ENCODE results near the gene RBMS1. TPM values are rescaled to one million over a fixed set of nuclear protein-coding genes. Genes with fewer than 3 reads are reported as not detected.

RBMS1 gene
- total RNA-seq, 4 donors from 2014 or later, result 26.3 to 52.5 (median 37.5) TPM

DNA sequence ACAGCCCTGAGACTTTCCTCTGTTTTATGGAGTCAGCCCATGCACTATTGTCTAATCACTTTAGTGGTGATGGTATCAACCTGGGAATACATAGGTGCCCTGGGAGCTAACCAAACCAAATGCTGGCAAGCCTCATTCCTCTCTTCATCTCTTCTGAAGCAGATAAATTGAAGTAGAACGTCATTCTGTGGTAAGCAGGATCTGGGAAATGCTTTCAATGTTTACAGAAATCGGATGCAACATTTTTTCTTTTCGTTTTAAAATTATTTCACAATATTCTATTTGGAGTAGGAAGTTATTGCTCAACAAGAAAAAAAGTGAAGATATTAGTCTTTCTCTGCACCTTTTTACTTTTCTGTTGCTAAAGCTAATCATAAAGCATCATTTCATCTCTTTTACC is 114.2 kb downstream of the RBMS1 start:
- Histone ChIP-seq H3K9me3 (no peaks in the 10 kb centered on the region), H3K27ac (peak overlapping the region; percentile 29 to 65 (median 62)), H3K27me3 (no peaks in the 10 kb centered on the region), H3K4me3 (no peak overlapping the region), H3K36me3 (no peaks in the 10 kb centered on the region), H3K4me1 (peaks cover 55 to 88% (median 59%) of the 10 kb centered on the region in 3 donors)
- no peak for TF ChIP-seq POLR2A (IDR thresholded peaks at IDR 0.05)
- TF ChIP-seq, protein P1, sequence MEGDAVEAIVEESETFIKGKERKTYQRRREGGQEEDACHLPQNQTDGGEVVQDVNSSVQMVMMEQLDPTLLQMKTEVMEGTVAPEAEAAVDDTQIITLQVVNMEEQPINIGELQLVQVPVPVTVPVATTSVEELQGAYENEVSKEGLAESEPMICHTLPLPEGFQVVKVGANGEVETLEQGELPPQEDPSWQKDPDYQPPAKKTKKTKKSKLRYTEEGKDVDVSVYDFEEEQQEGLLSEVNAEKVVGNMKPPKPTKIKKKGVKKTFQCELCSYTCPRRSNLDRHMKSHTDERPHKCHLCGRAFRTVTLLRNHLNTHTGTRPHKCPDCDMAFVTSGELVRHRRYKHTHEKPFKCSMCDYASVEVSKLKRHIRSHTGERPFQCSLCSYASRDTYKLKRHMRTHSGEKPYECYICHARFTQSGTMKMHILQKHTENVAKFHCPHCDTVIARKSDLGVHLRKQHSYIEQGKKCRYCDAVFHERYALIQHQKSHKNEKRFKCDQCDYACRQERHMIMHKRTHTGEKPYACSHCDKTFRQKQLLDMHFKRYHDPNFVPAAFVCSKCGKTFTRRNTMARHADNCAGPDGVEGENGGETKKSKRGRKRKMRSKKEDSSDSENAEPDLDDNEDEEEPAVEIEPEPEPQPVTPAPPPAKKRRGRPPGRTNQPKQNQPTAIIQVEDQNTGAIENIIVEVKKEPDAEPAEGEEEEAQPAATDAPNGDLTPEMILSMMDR (IDR thresholded peaks at IDR 0.05), result no peak
- WGBS, 2 donors, result 12 to 35% methylated on average over 3 of the region's 3 CpGs
- DNase-seq, result no peak
- intact Hi-C loops (cut with DNase I), result no loop called here

GRCh38 chr2:160377204-160377995 is 116.2 kb downstream of the RBMS1 start:
- intact Hi-C loops (cut with DNase I), result no loop called here
- Histone ChIP-seq H3K9me3 (no peaks in the 10 kb centered on the region), H3K27ac (peak overlapping the region in 3 of 4 donors; percentile 42 to 63 (median 56)), H3K4me3 (no peak overlapping the region), H3K4me1 (peaks cover 60 to 100% (median 75%) of the 10 kb centered on the region in 3 donors), H3K27me3 (no peaks in the 10 kb centered on the region), H3K36me3 (no peaks in the 10 kb centered on the region)
- WGBS, 2 donors, result 55 to 76% methylated on average over 6 of the region's 6 CpGs
- no peak for TF ChIP-seq POLR2A (IDR thresholded peaks at IDR 0.05)
- TF ChIP-seq, protein P1 (IDR thresholded peaks at IDR 0.05), result peak in 1 of 6 experiments; percentile 11
- no peak for DNase-seq

DNA sequence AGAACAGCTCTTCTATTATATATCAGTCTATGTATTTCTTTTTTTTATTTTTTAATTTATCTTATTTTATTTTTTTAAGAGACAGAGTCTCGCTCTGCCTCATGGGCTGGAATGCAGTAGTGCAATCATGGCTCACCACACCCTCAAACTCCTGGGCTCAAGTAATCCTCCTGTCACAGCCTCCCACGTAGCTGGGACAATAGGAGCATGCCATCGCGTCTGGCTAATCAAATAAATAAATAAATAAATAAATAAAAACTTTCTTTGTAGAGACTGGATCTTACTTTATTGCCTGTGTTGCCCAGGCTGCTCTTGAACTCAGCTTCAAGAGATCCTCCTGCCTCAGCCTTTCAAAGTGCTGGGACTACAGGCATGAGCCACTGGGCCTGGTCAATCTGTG is 117.0 kb downstream of the RBMS1 start:
- H3K36me3 ChIP-seq, result no peaks in the 10 kb centered on the region
- WGBS, 2 donors, result 53 to 54% methylated on average over 4 of the region's 4 CpGs
- H3K4me3 ChIP-seq, result no peak overlapping the region
- no peaks in the 10 kb centered on the region for H3K27me3 ChIP-seq
- H3K27ac ChIP-seq, result peak overlapping the region; percentile 53 to 63 (median 56)
- intact Hi-C loops (cut with DNase I), result no loop called here
- no peak for TF ChIP-seq POLR2A (IDR thresholded peaks at IDR 0.05)
- TF ChIP-seq, protein P1 (IDR thresholded peaks at IDR 0.05), result no peak
- H3K4me1 ChIP-seq, result peaks cover 59 to 100% (median 76%) of the 10 kb centered on the region in 3 donors
- no peak for DNase-seq
- H3K9me3 ChIP-seq, result no peaks in the 10 kb centered on the region

DNA sequence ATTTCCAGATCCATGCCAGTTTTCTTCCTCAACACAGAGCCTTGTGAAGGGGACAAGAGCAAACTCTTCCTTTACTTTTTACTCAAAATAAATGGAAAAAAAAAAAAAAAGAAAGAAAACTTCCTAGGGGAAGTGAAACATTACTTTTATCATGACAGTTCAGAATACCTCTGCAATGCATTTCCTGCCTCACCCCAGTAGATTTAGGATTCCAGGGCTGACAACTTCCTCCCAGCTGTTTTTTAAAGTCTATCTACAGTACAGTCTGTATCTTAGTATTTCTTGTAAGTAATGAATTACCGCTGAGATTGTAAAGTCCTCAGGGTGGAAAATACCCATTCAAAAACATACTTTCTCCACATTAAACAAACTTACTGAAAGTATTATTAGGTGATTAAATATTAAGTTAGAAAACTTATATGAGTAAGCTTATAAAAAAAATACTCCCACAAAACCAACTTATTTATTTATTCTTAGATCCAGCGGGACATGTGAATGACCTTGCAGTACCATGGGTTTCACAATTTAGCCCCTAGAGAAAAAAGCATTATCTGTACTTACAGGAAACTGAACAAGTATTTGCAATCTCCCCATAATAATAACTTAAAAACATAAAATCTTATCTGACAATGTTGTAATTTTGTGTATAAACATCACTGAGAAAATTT is 117.7 kb downstream of the RBMS1 start:
- no peaks in the 10 kb centered on the region for H3K27me3 ChIP-seq
- TF ChIP-seq, protein P1 (IDR thresholded peaks at IDR 0.05), result no peak
- no peak for TF ChIP-seq POLR2A (IDR thresholded peaks at IDR 0.05)
- no peaks in the 10 kb centered on the region for H3K36me3 ChIP-seq
- peaks cover 53 to 100% (median 74%) of the 10 kb centered on the region in 3 donors for H3K4me1 ChIP-seq
- peak overlapping the region in 3 of 4 donors; percentile 53 to 63 (median 56) for H3K27ac ChIP-seq
- DNase-seq, result no peak
- 46 to 47% methylated on average over 2 of the region's 2 CpGs for WGBS, 2 donors
- no peak overlapping the region for H3K4me3 ChIP-seq
- no peaks in the 10 kb centered on the region for H3K9me3 ChIP-seq
- intact Hi-C loops (cut with DNase I), result no loop called here

DNA sequence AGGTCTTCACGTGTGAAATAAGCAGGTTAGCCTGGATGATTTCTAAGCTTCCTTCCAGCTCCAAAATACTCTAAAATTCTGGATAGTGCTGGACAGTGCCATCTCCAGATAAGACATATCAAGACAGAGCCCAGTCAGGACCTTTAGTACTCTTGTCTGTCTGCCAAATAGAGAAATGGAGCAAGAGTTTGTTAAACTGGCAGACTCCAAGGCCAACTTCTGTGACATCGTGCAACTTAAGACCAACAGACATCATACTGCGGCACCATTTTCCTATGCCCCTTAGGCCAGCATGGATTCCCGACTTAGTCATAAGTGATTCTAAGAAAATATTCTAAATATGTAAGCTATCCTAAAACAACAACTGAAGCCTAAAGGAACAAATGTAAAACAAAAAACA is 118.6 kb downstream of the RBMS1 start:
- intact Hi-C loops (cut with DNase I), result no loop called here
- H3K27ac ChIP-seq, result peak overlapping the region in 3 of 4 donors; percentile 56 to 63 (median 62)
- DNase-seq, result no peak
- no peaks in the 10 kb centered on the region for H3K27me3 ChIP-seq
- 86% methylated on average over 4 of the region's 4 CpGs for WGBS, 2 donors
- TF ChIP-seq, protein P1 (IDR thresholded peaks at IDR 0.05), result no peak
- TF ChIP-seq POLR2A (IDR thresholded peaks at IDR 0.05), result no peak
- no peaks in the 10 kb centered on the region for H3K9me3 ChIP-seq
- no peak overlapping the region for H3K4me3 ChIP-seq
- no peaks in the 10 kb centered on the region for H3K36me3 ChIP-seq
- H3K4me1 ChIP-seq, result peaks cover 44 to 99% (median 65%) of the 10 kb centered on the region in 3 donors

Measured in esophagus squamous epithelium (tissue), 5 donors.